Jurkat, Clone E6-1 (cell line): ENCODE measurements around the gene MYBPC1.
"Not testable (repeated sequence)": the region's sequence is repeated elsewhere in the genome, so short reads cannot be mapped to it uniquely, and the experiment has no call there.

ENCODE experiments used
- DNase-seq: peaks from one replicate; pipeline ENCODE4 v3.0.0-alpha.2; 2011; ENCODE audit warnings: low read depth, low spot score
- H3K4me3 ChIP-seq: 2 replicates; pipeline ENCODE4 v1.5.1; 2011; ENCODE audit warnings: mild to moderate bottlenecking, low read length, control low read depth, moderate library complexity

Gene MYBPC1

GRCh38 chr12:101642115-101643067 lies 47.6 kb downstream of the MYBPC1 start:
- DNase-seq, result no peak
- no peak overlapping the region for H3K4me3 ChIP-seq

DNA sequence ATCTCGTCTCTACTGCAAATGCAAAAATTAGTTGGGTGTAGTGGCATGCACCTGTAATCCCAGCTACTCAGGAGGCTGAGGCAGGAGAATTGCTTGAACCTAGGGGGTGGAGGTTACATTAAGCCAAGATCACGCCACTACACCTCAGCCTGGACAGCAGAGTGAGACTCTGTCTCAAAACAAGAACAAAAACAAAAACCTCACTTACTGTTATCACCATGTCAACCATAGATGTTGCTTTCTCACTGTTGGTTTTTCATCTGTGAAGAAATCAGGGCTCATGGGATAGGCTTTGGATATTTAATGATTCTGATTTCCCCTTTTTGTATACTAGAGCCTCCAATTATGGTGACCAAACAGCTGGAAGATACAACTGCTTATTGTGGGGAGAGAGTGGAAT lies 52.9 kb downstream of the MYBPC1 start:
- H3K4me3 ChIP-seq, result no peak overlapping the region
- no peak for DNase-seq

DNA sequence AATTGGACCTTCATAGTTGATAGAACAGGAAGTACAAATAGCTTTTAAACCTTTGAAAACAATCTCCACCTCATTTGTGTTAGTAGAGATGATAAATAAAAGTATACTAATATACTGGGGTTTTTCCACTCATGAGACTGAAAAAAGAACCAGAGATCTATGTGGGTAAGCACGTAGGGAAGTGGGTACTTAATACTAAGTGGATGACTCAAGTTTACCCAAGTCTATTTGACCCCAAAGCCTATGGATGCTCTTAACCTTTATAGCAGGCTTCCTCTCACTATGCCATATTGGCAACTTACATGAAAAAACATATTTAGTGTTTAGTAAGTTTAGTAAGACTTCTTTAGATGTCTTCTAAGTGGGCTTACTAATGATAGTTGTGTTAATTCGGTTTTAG lies 53.4 kb downstream of the MYBPC1 start:
- no peak overlapping the region for H3K4me3 ChIP-seq
- DNase-seq, result no peak

- no peak overlapping the region for H3K4me3 ChIP-seq
- no peak for DNase-seq
Observed at GRCh38 chr12:101650346-101651117, 55.8 kb downstream of the MYBPC1 start.

DNA sequence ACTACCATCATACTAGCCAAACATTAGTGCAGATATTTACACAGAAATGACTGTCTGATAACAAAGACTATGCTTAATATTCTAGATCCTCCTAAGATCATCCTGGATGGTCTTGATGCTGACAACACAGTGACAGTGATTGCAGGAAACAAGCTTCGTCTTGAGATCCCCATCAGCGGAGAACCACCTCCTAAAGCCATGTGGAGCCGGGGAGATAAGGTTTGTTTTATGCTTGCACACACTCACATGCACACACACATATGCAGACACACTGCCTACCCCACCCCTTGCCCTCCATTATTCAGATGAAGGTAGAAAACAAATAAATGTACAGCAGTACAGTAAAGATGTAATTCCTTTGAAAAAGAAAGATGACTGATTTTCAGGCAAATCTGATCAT lies 58.3 kb downstream of the MYBPC1 start:
- DNase-seq, result no peak
- H3K4me3 ChIP-seq, result no peak overlapping the region

DNA sequence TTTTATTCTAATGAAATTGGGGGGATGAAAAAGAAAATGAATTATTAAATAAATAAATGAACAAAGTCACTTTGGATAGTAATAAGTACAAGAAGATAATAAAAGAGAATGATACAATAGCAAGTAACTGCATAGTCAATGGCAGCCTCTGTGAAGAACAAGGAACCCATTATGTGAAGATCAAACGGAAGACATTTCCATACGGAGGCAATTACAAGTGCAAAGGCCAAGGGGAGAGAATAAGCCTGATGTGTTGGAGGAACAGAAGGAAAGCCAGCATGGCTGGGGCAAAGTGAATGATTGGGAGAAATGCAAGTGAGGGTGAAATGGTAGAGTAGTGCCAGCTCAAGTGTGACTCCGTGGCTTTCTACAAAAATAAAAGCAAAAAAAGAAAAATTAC lies 58.7 kb downstream of the MYBPC1 start:
- no peak for DNase-seq
- H3K4me3 ChIP-seq, result no peak overlapping the region

DNA sequence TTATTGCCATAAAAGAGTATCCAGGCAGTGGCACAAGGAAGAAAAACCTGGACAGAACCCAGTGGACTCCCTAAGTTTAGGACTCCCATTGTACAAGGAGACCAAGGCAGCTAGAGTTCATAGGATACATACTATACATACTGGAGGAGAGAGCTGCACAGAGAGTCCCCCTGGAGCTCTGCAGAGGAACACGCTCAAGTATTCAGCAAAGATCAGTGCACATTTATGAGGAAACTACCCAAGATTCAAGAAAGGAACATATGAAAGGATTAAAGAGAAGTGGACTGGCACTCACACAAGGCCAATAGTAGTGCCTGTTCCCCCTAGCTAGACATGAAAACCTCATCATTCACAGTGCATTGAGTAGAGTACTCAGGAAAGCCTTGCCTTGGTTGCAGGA lies 59.7 kb downstream of the MYBPC1 start:
- no peak overlapping the region for H3K4me3 ChIP-seq
- DNase-seq, result no peak

- no peak overlapping the region for H3K4me3 ChIP-seq
- DNase-seq, result no peak
Observed at GRCh38 chr12:101655393-101655792, 60.6 kb downstream of the MYBPC1 start.

GRCh38 chr12:101660662-101661061 lies 65.9 kb downstream of the MYBPC1 start:
- not testable (repeated sequence) for H3K4me3 ChIP-seq, DNase-seq

DNA sequence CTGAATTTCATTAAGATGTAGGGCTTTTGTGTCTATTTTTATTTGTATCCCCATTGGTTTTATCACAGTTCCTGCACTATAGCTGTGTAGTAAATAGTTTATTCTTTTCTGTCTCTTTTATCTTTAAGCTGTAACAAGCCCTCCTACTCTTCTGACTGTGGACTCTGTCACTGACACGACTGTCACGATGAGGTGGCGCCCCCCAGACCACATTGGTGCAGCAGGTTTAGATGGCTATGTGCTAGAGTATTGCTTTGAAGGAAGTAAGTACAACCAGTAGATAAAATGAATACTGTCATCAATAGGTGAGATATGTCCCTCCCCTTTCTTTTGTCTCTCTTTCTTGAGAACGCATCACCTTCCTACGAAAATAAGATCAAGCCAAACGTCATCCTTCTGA lies 68.5 kb downstream of the MYBPC1 start:
- no peak overlapping the region for H3K4me3 ChIP-seq
- DNase-seq, result no peak

- H3K4me3 ChIP-seq, result no peak overlapping the region
- DNase-seq, result no peak
Observed at GRCh38 chr12:101664992-101665391, 70.2 kb downstream of the MYBPC1 start.

GRCh38 chr12:101666052-101666728 lies 71.4 kb downstream of the MYBPC1 start:
- DNase-seq, result no peak
- no peak overlapping the region for H3K4me3 ChIP-seq

DNA sequence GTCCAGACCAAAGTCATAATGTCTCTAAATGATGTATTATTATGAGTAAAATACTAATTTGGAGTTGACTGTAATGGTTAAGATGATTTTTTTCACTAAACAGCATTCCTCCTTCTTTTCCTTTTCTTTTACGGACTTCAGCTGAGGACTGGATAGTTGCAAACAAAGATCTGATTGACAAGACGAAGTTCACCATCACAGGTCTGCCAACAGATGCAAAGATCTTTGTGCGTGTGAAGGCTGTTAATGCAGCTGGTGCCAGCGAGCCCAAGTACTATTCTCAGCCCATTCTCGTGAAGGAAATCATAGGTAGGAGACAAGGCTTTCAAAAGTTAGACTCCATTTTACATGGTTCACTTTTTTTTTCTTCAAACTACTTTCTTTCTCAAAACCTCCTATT lies 72.8 kb downstream of the MYBPC1 start:
- H3K4me3 ChIP-seq, result no peak overlapping the region
- no peak for DNase-seq

DNA sequence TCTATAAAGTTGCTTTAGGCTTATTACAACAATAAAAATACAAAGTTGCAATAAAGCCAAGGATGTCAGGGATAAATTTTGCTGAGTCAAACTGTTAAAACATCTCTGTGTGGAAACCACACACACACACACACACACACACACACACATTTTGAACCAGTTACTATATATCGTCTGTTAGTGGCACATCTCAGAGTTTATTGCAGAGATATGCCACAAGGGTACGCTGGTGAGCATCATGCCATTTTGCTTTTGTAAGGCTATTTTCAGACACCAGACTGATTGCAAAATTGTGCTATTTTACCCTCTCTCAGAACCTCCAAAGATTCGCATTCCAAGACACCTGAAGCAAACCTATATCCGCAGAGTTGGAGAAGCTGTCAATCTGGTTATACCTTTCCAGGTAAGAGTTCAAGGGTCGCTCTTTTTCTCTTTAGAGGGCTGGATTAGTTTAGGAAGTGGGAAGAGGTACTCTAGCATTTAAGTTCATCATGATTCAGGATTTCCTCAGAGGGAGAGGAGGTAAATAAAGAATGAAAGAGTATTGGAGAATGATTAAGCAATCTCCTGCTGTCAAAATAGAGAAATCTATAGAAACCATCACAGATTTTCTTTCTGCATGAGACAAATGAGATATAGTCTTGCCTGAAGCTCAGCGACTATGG lies 75.4 kb downstream of the MYBPC1 start:
- H3K4me3 ChIP-seq, result no peak overlapping the region
- peak; percentile 53 for DNase-seq

DNA sequence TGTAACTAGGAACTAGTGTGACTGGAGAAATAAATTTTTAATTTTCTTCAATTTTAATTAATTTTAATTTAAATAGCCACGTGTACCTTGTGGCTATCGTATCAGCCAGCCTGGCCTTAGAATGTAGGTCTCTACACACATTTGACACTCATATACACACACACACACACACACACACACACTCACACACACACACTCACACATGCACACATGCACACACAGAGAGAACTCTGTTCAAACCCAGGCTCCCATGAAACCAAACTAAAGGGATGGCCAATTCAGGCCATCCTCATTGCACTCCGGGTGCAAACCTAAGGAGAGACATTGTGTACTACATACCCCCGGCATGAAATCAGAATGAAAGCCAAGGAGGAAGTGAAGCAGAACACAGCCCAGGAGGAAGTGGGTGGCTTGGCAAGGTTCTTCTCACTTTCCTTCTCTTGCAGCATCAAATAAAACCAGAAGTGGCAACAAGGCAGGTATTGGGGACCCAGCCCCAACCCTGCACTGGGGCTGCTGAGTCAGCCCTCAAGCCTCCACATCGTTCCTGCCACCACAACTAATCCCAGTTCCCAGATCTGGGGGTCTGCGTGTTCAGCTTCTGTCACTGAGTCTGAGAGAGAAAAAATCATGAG lies 76.5 kb downstream of the MYBPC1 start:
- DNase-seq, result peak; percentile 64
- H3K4me3 ChIP-seq, result no peak overlapping the region

DNA sequence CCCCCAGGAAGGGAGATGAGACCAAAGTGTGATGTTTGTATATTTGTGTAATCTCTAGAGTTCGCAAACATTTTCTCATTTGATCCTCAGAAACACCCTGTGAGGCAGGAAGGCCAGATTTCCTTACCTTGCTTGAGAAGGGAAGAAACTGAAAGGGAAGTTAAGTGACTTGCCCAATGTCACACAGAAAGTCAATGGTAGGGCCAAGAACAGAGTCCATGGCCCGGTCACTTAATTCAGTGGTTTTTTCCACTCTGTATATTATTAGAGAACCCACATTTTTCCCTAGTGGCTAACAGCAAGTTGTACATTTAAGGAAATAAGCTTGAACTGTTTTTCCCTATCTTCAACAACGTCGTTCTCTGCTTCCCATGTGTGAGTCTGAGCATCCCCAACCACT lies 77.1 kb downstream of the MYBPC1 start:
- no peak for DNase-seq
- no peak overlapping the region for H3K4me3 ChIP-seq

GRCh38 chr12:101675555-101675954 lies 80.8 kb downstream of the MYBPC1 start:
- H3K4me3 ChIP-seq, result no peak overlapping the region
- no peak for DNase-seq

GRCh38 chr12:101676497-101676896 lies 81.7 kb downstream of the MYBPC1 start:
- DNase-seq, H3K4me3 ChIP-seq: not testable (repeated sequence)

GRCh38 chr12:101678081-101678480 lies 83.3 kb downstream of the MYBPC1 start:
- no peak overlapping the region for H3K4me3 ChIP-seq
- DNase-seq, result no peak
